ENCODE results near the gene BEND6.
"Not testable (repeated sequence)": the region's sequence is repeated elsewhere in the genome, so short reads cannot be mapped to it uniquely, and the experiment has no call there.

DNA sequence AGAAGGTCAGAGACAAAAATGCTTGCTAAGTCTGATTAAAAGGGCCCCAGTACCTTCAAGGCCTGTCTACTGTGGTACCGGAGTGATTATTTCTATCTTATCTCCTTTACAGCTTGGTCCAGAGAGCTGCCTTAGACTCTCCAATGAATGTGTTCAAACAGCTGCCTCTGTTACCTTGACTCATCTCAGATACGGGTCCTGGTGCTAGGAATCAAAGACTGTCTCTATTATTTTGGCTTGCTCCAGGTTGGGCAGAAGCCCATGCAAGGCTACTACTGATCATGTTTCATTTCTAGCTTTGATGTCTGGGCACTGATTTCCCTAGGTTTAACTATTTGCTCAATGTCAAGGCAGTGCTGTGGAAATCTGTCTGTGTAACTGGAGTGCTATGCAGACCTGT, 53.2 kb downstream of the BEND6 start:
- TF ChIP-seq, protein P1, sequence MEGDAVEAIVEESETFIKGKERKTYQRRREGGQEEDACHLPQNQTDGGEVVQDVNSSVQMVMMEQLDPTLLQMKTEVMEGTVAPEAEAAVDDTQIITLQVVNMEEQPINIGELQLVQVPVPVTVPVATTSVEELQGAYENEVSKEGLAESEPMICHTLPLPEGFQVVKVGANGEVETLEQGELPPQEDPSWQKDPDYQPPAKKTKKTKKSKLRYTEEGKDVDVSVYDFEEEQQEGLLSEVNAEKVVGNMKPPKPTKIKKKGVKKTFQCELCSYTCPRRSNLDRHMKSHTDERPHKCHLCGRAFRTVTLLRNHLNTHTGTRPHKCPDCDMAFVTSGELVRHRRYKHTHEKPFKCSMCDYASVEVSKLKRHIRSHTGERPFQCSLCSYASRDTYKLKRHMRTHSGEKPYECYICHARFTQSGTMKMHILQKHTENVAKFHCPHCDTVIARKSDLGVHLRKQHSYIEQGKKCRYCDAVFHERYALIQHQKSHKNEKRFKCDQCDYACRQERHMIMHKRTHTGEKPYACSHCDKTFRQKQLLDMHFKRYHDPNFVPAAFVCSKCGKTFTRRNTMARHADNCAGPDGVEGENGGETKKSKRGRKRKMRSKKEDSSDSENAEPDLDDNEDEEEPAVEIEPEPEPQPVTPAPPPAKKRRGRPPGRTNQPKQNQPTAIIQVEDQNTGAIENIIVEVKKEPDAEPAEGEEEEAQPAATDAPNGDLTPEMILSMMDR (IDR thresholded peaks at IDR 0.05; ENCODE audit: low read depth, low read length): not testable (repeated sequence)
- TF ChIP-seq EZH2phosphoT487 (IDR thresholded peaks at IDR 0.05; ENCODE audit: low read depth): not testable (repeated sequence)
